HG03175 (cell line): Measurements from ENCODE around the gene ACP2.
"Not testable (repeated sequence)": the region's sequence is repeated elsewhere in the genome, so short reads cannot be mapped to it uniquely, and the experiment has no call there.

Experiments
- ATAC-seq: cut with Tn5 transposase; IDR thresholded peaks from one replicate; pipeline ENCODE4 v1.9.1; 2021; ENCODE audit warnings: mild to moderate bottlenecking, moderate library complexity; ENCODE audit not compliant: unreplicated experiment

Gene ACP2

DNA sequence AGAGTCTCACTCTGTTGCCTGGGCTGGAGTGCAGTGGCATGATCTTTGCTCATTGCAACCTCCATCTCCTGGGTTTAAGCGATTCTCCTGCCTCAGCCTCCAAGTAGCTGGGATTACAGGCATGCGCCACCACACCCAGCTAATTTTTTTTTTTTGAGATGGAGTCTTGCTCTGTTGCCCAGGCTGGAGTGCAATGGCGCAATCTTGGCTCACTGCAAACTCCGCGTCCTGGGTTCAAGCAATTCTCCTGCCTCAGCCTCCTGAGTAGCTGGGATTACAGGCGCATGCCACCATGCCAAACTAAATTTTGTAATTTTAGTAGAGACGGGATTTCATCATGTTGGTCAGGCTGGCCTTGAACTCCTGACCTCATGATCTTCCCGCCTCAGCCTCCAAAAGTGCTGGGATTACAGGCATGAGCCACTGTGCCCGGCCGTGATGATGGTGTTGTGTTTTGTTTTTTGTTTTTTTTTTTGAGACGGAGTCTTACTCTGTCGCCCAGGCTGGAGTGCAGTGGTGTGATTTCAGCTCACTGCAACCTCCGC, 40.5 kb downstream of the ACP2 start:
- ATAC-seq = not testable (repeated sequence)

DNA sequence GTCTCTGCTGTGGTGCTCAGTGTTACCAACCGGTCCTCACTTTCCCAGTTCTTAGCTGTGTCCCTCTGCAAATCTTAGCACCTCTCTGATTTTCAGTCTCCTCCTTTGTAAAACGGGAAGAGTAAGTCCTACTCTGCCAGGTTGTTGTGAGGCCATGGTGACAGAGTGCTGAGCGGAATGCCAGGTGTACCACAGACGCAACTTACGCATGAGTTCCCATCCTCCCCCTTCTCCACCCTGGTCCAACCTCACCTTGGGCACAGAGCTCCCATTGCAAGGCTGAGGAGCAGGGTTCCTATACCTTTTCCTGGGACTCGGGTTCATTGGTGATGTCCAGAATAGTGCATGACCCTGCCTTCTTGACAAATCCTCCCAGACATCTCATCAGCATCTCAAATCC, 41.2 kb downstream of the ACP2 start:
- ATAC-seq = no peak

DNA sequence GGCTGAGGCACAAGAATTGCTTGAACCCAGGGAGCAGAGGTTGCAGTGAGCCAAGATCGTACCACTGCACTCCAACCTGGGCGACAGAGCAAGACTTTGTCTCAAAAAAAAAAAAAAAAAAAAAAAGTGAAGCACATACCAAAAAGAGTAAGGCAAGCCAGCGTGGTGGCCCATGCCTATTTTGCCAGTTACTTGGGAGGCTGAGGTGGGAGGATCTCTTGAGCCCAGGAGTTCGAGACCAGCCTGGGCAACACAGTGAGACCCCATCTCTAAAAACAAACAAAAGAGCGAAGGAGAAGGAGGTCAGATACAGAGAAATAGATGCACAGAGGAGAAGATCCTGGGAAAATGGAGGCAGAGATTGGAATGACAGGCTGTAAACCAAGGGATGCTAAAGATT, 42.0 kb downstream of the ACP2 start:
- ATAC-seq = not testable (repeated sequence)

GRCh38 chr11:47204637-47204989, 44.0 kb downstream of the ACP2 start:
- ATAC-seq = no peak

- no peak for ATAC-seq
These were observed 46.0 kb downstream of the ACP2 start for GRCh38 chr11:47202576-47202975.

DNA sequence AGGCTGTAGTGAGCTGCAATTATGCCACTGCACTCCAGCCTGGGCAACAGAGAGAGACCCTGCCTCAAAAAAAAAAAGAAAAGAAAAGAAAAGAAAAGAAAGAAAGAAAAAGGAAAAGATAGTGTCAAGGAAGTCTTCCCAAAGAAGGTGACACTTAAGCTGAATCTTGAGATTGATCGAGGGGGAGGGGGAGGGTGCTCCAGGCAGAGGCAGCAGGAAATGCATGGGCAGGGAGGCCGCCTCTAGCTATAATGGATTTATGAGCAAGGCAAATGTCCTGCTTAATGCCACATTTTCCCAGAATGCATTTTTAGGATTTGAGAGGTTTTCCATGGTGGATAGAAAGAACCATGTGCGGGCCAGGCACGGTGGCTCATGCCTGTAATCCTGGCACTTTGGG, 47.6 kb downstream of the ACP2 start:
- no peak for ATAC-seq

GRCh38 chr11:47198161-47198560, 50.5 kb downstream of the ACP2 start:
- not testable (repeated sequence) for ATAC-seq

GRCh38 chr11:47192111-47192510, 56.5 kb downstream of the ACP2 start:
- no peak for ATAC-seq

DNA sequence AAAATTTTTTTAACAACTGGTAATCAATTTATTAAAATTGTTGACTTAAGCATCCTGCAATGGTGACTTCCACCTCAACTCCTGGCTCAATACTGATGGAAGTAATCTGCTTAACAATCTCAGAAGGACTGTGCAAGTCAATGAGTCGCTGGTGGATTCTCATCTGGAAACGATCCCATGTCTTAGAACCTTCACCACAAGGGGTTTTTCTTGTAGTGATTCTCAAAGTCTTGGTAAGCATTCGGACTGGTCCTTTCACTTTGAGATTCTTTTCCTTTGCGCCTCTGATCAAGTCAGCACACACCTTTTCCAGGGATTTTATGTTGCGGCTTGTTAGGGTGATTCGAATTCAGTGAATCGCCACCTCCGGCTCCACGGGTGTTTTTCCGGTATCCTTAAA, 57.5 kb downstream of the ACP2 start:
- ATAC-seq = not testable (repeated sequence)
